GM12875 (cell line): Measurements from ENCODE around the gene MLEC.

Experiments used
- H3K4me3 ChIP-seq: one replicate; pipeline ENCODE4 v1.5.1; 2011; ENCODE audit warnings: low read depth, low read length, control low read depth
- TF ChIP-seq, protein P1 (sequence below): IDR thresholded peaks from 2 replicates; pipeline ENCODE4 v1.5.1; 2011; ENCODE audit warnings: low read depth, mild to moderate bottlenecking, control low read depth, inconsistent platforms, low read length, moderate library complexity, borderline replicate concordance; ENCODE audit not compliant: insufficient read depth

MLEC gene

DNA sequence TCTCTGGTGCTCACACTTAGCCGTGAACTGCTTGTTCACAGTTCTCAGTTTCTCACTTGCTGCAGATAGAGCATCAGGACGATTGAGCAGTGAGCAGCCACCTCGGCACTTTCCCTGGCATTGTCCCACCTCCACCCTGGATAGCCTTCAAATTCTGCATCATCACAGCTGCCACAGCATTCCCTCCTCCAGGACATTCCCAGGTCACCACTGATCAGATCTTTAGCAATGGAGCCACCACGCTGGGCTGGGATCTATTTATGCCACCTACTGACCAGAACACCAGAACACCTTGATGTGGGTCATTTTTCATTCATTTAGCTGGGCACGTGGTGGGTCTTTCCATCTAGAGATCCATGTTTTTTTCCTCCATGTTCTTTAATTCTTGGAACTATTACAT lies 62.3 kb downstream of the MLEC start:
- H3K4me3 ChIP-seq = no peak overlapping the region
- TF ChIP-seq, protein P1, sequence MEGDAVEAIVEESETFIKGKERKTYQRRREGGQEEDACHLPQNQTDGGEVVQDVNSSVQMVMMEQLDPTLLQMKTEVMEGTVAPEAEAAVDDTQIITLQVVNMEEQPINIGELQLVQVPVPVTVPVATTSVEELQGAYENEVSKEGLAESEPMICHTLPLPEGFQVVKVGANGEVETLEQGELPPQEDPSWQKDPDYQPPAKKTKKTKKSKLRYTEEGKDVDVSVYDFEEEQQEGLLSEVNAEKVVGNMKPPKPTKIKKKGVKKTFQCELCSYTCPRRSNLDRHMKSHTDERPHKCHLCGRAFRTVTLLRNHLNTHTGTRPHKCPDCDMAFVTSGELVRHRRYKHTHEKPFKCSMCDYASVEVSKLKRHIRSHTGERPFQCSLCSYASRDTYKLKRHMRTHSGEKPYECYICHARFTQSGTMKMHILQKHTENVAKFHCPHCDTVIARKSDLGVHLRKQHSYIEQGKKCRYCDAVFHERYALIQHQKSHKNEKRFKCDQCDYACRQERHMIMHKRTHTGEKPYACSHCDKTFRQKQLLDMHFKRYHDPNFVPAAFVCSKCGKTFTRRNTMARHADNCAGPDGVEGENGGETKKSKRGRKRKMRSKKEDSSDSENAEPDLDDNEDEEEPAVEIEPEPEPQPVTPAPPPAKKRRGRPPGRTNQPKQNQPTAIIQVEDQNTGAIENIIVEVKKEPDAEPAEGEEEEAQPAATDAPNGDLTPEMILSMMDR = no peak

DNA sequence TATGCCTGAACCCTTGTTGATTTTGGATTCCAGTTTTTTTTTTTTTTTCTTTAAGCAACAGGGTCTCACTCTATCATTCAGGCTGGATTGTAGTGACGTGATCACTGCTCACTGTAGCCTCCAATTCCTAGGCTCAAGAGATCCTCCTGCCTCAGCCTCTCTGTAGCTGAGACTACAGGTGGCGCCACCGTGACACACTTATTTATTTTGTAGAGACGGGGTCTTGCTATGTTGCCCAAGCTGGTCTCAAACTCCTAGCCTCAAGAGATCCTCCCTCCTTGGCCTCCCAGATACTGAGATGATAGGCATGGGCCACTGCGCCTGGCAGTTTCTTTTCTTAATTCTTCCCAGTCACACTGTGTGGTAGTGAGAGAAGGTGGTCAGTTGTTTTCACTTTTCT lies 63.9 kb downstream of the MLEC start:
- H3K4me3 ChIP-seq = no peak overlapping the region
- TF ChIP-seq, protein P1 = no peak

DNA sequence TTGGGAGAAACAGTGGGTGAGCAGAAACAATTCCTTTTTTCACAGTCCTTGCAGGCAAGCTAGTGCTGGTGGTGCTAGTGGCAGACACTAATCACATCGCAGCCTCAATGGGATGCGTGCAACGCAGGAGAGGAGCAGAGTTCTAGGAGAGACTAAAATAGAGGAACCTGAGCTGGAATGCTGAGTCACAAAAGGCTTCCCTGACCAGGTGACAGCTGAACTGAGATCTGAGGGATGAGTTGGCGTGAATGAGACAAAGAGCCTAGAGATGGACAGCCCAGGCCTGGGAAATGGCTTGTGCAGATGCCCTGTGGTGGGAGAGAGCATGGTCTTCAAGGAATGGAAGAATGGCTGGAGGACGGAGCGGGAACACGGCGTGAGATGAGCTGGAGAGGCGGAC lies 64.4 kb downstream of the MLEC start:
- TF ChIP-seq, protein P1 = no peak
- H3K4me3 ChIP-seq = no peak overlapping the region
